ENCODE data around the gene BRCC3.

The BRCC3 gene

DNA sequence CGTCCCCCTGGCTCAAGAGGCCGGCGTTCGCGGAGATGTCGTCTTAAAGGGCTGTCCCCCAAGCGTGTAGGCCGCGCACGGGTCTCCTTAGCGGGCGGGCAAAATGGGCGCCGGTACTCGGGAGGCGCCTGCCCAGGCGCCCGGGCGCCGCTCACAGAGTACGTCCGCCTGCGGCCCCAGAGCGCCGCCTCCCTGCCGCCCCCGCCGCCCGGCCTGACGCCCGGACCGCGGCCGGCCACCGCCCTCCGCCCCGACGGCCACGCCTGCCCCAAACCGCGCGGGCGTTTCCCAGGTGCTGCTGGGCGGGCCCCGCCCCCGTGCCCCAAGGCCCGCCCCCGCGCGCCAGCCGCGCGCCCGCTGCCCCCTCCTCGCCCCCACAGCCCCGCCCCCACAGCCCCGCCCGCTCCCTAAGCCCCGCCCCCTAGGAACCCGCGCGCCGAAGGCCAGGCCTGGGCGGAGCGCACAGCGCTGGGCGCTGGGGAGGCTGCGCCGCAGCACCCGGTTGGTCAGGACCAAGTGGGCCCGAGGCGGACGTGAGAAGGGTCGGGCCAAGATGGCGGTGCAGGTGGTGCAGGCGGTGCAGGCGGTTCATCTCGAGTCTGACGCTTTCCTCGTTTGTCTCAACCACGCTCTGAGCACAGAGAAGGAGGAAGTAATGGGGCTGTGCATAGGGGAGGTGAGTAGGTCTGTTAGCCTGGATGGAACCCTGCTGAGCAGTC is at the start of gene BRCC3, which contains the start of the genes CMC4 and MTCP1:
TSS of gene BRCC3 (plus strand) at position 534 of the 719 bp plus-strand sequence. CDS start at position 554, 20 bp downstream.
TSS of gene CMC4 (minus strand) at position 162 of the 719 bp plus-strand sequence. CDS start 7,113 bp downstream, outside the sequence.
TSS of gene MTCP1 (minus strand) at position 162 of the 719 bp plus-strand sequence. CDS start 5,126 bp downstream, outside the sequence.
- DNase-seq (ENCODE audit: low spot score) = peak; percentile 94
- TF ChIP-seq, protein P1, sequence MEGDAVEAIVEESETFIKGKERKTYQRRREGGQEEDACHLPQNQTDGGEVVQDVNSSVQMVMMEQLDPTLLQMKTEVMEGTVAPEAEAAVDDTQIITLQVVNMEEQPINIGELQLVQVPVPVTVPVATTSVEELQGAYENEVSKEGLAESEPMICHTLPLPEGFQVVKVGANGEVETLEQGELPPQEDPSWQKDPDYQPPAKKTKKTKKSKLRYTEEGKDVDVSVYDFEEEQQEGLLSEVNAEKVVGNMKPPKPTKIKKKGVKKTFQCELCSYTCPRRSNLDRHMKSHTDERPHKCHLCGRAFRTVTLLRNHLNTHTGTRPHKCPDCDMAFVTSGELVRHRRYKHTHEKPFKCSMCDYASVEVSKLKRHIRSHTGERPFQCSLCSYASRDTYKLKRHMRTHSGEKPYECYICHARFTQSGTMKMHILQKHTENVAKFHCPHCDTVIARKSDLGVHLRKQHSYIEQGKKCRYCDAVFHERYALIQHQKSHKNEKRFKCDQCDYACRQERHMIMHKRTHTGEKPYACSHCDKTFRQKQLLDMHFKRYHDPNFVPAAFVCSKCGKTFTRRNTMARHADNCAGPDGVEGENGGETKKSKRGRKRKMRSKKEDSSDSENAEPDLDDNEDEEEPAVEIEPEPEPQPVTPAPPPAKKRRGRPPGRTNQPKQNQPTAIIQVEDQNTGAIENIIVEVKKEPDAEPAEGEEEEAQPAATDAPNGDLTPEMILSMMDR (IDR thresholded peaks at IDR 0.05; ENCODE audit: extremely low read depth, missing control alignments) = no peak

DNA sequence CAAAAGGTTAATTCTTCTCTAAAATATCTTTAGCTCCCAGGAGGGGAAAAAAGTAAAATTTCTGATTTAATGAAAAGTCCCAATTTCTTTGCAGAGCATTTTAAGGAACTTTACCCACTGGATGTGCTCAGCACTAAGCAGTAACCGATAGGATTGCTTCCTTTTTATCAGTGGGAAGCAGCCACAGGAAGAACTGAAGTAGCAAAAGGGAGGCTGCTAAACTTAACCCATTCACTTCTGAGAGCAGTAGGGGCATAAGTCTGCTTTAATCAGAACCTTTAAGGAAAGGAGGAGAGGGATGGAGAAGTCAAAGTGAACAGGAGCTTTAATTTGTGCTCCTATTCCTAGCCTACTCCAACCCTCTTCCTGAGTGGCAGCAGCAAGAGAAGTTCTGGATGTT is 48.7 kb upstream of the BRCC3 start, which contains the start of gene F8:
TSS of gene F8 (minus strand) at position 139 of the 400 bp plus-strand sequence. CDS start 171 bp downstream, outside the sequence.
- no peak for DNase-seq (ENCODE audit: low spot score)
- TF ChIP-seq, protein P1 (IDR thresholded peaks at IDR 0.05; ENCODE audit: extremely low read depth, missing control alignments) = no peak

DNA sequence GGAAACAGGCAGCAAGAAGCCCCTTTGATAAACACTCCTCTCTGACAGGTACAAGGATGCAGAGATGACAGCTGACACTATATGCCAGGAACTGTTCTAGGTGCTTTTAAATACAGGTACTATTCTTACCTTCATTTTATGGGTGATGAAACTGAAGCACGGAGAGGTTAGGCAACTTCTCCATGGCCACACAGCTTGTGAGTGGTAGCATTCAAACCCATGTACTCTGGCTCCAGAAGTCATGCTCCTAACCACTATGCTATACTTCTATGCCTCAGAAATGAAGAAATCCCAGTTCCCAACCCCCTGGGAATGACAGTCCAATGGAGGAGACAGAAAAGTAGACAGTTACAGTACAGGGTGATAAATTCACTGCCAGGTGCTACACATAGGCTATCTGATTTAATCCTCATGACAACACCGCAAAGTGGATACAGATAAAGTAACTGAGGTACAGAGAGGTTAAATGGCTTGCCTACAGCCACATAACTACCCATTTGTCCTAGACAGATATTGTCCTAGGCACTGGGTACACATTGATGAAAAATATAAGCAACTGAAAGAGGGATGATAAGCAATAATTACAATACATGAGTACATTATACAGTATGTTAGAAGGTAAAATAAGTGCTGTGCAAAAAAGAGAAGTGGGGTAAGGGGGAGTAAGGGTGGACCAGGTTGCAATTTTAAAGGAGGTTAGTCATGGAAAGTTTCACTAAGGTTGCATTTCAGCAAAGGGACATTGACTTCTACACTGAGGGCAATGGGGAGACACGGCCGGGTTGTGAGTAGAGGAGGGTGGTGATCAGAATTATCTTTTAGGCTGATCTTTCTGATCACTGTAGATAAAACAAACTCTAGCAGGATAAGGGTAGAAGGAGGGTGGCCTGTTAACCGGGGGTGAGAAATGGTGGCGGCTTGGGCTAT is 47.1 kb upstream of the BRCC3 start:
- no peak for DNase-seq (ENCODE audit: low spot score)
- TF ChIP-seq, protein P1 (IDR thresholded peaks at IDR 0.05; ENCODE audit: extremely low read depth, missing control alignments) = no peak

DNA sequence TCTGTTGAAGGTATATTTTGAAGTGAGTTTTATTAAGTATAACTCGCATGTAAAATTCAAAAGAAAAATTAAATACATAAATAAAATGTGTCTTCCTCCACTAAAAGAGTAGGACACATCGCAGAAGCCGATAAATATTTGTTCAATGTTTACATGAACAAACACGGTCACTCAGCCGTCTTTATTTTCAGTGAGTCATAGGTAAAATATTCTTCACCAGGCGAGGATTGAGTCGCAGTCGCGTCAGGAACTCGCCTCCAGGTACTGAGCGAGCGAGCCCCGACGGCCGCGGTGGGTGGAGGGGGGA is 44.9 kb upstream of the BRCC3 start:
- DNase-seq (ENCODE audit: low spot score) = no peak
- TF ChIP-seq, protein P1 (IDR thresholded peaks at IDR 0.05; ENCODE audit: extremely low read depth, missing control alignments) = no peak

DNA sequence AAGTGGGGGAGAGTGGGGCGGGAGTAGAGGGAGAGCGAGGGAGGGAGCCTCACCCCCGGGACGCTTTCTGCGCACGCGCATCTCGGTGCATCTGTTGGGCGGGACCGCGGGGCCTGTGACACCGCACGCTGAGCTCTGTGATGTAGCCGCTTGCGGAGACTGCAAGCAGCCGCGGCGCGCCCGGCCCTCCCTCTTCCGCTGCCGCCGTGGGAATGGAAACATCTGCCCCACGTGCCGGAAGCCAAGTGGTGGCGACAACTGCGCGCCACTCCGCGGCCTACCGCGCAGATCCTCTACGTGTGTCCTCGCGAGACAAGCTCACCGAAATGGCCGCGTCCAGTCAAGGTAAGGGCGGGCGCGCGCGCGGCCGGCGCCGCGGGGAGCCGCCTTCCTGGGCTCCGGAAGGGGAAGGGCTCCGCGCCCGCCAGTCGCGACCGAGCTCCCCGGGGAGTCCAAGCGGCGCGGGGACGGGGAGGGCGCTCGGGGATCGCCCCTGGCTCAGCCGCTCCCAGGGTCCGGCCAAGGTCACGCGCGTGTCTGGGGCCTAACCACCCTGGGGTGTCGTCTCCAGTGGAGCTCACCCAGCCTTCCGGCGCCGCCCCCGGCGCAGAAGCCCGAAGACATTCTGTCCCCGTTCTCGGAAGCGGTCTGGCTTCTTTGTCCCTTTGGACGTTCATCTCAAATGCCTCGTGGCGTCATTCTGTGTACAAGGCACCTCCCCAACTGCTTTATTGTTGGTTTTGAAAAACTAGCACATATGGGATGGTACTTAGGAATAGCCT is 44.4 kb upstream of the BRCC3 start, which contains the start of gene FUNDC2:
TSS of gene FUNDC2 (plus strand) at position 118 of the 782 bp plus-strand sequence. CDS start at position 213, 95 bp downstream.
- peak; percentile 86 for DNase-seq (ENCODE audit: low spot score)
- TF ChIP-seq, protein P1 (IDR thresholded peaks at IDR 0.05; ENCODE audit: extremely low read depth, missing control alignments) = no peak

DNA sequence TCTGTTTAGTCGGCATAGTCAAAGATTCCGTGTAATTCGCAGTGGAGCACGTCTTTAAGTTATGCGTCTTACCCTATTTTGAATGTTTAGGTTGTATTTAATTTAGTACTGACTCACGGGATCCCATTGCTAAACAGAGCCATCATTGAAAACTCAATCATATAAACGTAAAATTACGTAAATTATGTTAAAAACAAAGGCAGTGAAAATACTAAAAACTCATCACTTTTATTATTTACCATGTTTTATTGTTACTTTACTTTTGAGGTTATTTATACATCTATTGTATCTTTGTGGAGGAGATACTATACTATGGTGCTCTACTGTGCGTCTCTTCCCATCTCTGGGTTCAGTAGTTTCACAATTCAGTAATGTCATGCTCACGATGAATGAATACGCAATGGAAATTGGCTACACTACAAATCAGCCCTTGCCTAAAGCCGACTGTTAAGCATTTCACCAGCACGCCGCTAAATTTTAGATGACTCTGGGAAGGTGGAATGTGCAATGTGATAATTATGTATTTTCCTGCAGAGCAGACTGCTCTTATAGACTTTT is 43.7 kb upstream of the BRCC3 start:
- TF ChIP-seq, protein P1 (IDR thresholded peaks at IDR 0.05; ENCODE audit: extremely low read depth, missing control alignments) = no peak
- DNase-seq (ENCODE audit: low spot score) = no peak
